Fibroblast of skin of right quadriceps (primary cell): ENCODE data around the gene CYTH4.

Experiments used
- DNase-seq: peaks from one replicate; pipeline ENCODE4 v3.0.0-alpha.2; 2013

The CYTH4 gene

GRCh38 chr22:37292641-37293040, 10.3 kb downstream of the CYTH4 start:
- DNase-seq, result no peak

- DNase-seq, result no peak
These were observed 10.9 kb downstream of the CYTH4 start for GRCh38 chr22:37293172-37293571.

DNA sequence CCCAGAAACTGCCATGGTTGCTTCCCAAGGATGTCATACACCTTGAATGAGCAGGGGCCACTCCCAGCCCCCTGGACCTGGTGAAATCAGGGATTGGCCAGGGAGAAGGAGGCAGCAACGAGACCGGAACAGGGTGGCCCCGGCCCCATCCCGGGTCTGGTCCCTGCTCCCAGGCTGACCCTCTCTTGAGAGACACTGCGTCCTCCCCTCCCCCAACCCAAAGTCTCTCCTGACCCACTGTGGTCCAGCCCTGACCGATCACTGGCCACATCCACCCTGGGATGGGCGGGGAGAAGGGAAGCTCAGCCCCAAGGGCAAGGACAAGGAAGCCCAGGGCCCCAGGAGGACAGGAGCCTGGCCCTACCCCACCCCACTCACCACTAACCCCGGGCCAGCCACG, 12.4 kb downstream of the CYTH4 start:
- no peak for DNase-seq

GRCh38 chr22:37295213-37295886, 13.0 kb downstream of the CYTH4 start:
- DNase-seq, result no peak

DNA sequence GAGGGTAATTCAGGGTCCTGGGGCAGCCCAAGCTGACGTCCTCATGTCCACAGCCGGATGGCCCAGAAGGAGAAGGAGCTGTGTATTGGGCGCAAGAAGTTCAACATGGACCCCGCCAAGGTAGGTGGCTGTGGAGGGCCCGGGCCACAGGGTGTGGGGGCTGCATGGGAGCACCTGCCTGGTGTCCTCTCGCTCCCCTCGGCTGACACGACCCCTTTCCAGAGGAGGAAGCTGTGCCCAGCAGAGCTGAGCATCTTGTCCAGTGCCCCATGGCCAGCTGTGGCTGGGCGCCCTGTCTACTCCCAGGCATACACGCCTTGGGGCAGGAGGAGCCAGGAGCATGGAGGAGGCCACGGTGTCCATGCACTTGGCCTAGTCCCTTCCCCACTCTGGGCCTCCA, 13.6 kb downstream of the CYTH4 start:
- DNase-seq, result no peak

DNA sequence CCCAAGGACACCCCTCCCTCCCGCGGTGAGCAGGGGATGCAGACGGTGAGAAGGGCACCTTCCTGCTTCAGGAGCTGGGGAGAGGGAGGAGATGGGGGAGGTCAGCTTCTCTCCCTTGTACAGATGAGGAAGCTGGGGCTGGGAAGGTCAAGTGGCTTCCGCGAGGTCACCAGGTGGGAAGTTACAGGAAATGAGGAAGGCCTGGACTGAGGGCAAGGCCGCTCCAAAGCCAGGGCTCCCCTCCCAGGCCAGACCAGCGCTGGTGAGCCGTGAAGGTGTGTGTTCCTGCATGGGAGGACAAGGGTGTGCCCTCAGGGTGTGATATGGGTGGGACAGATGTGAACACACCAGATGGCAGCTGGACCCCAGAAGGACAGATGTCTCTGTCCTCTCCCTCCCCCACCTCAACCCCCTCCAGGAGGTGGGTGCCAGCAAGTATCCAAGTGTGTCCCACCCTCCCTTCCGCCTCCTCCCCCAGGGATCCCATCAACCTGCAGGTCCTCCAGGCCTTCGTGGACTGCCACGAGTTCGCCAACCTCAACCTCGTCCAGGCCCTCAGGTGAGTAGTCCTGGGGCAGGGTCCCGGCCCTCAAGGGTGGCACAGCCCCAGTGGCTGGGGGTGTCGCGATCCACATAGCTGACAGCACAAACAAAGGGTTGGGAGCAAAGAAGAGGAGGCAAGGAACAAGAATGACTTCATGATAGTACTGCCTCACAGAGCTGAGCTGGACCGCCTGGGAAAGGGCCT, 16.6 kb downstream of the CYTH4 start:
- DNase-seq, result no peak

DNA sequence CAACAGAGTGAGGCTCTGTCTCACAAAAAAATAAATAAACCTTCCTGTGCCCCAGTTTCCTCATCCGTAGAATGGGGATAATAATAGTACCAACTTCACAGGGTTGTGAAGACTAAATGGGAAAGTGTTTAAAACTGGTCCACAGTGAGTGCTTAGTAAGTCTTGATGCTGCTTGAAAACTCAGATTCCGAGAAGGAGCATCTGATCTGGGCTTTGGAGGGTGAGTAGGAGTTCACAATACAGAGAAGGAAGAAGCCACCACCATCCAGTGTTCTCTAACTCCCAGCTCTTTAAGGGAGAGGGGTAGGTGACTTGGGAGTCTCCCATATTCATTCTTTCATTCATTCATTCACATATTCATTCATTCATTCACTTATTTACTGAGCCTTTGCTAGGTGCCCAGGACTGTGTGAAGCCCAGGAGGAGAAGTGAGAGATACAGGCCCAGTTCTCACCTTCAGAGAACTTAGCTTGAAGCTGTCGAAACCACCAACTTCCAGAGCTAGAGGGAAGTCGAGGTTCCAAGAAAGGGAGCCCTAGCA, 17.7 kb downstream of the CYTH4 start:
- DNase-seq, result no peak

- DNase-seq, result no peak
These were observed 18.3 kb downstream of the CYTH4 start for GRCh38 chr22:37300551-37301017.

DNA sequence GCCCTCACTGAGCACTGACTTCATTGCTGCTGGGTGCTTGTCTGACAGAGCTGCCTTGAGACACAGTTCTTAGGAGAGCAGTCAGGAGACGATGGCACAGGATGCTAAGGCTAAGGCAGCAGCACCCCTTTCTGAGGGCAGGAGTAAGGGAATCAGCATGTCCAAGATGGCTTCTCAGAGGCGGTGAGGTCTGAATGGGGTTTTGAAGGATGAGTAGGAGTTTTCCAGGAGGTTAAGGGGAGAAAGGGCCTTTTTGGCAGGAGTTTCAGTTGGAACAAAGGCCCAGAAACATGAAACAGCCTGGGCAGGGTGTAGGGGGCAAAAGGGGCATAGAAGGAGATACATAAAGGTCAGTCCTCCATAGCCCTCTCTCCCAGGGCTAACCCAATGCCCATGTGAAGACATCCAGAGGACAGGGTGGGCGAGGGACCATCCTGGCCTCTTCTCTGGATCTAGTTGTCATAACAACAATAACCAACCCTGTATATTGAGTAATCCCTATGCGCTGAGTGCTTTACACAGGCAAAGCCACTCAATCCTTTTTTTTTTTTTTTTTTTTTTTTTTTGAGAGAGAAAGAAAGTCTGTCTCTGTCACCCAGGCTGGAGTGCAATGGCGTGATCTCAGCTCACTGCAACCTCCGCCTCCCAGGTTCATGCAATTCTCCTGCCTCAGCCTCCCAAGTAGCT, 19.0 kb downstream of the CYTH4 start:
- DNase-seq, result no peak

- no peak for DNase-seq
These were observed 20.6 kb downstream of the CYTH4 start for GRCh38 chr22:37302674-37303555.

DNA sequence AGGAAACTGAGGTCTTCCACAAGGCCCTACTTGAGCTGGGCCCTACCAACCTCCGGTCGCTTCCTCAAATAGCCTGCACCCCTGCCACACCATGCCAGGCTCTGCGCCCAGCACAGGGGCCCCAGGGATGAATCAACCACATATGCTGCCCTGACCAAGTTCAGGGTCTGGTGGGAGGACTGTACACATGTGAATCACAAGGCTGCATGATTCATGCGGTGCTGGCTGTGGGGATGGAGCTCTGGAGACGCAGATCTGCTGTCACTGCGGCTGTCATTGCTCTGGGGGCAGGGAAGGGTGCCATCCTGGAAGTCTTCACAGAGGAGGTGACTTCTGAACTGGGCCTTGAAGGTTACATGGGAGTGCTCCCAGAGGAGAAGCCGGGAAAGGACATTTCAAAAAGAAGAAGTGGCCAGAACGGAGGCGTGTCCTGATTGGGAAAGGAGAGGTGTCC, 21.5 kb downstream of the CYTH4 start:
- DNase-seq, result peak; percentile 85

DNA sequence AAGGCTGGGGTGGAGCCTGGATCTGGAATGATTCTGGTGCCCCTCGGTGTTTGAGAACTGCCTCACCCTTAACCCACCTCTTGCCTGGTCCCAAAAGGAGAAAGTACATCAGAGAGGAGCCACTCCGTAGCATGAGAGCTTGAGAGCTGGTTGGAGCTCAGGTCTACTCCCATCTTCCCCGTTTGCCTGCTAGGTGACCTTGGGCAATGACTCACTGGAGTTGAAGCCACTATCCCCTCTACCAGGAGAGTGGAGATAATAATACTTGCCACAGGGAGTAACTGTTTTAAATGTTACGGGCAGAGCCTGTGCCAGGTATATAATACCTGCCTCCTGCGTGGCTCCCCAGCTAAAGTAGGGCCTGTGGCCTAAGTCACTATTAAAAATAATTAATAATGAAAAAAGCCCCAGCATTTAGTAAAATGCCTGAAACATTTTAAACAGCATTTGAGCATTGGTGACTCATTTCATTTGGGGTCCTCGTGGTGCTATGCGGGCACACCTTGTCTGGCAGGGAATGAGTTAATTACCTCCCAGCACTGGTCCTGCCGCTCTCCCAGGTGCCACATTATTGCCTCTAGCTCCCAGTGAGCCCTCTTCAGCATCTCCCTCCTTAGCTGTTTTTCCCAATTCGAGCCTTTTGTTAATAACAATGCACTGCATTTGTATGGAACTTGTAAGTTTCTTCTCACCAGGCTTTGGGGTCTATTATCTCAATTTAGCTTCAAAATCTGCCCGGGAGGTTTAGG, 22.5 kb downstream of the CYTH4 start:
- DNase-seq, result peak; percentile 44

DNA sequence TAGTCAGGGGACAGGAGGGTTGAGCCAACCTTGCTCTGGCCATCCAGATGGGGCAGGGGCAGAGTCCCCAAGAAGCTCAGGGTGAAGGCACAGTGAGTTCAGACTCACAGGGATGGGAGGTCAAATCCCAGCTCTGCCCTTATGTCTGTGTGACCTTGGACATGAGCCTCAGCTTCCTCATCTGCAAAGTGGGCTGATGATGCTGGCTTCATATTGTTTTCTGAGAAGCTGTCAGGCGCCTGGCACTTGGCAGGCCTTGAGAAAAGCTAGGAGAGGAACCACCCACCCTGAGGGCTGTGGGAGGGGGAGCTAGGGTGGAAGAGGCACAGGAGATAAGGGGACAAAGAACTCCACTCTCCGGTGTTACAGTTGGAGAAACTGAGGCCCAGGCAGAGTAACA, 23.6 kb downstream of the CYTH4 start:
- no peak for DNase-seq

DNA sequence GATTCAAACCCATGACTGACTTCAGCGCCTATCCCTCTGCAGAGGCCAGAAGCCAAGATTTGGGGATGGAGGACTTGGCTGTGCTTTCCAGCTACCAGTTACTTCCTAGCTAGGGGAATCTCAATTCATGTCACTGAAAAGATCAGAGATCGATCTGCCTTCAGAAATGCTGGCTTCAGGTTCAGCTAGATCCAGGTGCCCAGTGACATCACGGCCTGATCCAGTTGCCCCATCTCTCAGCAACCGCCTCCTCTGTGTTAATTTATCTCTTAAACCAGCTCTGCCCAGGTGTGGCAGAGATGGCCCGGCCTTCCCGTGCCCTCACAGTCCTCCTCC, 24.2 kb downstream of the CYTH4 start:
- no peak for DNase-seq

GRCh38 chr22:37308385-37309200, 26.3 kb downstream of the CYTH4 start:
- DNase-seq, result no peak

GRCh38 chr22:37309211-37310074, 27.1 kb downstream of the CYTH4 start:
- no peak for DNase-seq

DNA sequence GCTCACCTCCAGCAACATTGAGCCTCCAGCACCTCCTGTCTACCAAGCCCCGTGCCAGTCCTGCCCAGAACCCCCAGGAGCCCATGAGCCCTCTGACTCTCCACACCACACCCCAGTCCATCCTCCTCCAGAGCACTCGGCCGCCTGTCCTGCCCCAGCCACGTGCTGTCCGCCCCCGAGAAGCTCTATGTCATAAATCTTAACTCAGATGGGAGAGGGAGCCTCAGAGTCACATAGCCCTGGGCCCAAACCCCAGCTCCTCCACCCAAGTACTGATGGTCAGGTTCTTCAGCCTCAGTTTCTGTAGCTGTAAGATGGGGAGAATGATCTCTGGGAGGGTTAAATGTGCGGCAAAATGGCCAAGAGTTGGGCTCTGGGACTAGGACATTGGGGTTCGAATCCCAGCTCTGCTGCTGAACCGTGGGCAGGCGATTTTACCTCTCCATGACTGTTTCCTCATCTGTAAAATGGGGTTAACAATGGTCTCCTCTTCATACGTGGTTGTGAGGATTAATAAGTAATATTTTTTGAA, 27.8 kb downstream of the CYTH4 start:
- DNase-seq, result no peak

GRCh38 chr22:37310815-37311595, 28.7 kb downstream of the CYTH4 start:
- DNase-seq, result no peak

DNA sequence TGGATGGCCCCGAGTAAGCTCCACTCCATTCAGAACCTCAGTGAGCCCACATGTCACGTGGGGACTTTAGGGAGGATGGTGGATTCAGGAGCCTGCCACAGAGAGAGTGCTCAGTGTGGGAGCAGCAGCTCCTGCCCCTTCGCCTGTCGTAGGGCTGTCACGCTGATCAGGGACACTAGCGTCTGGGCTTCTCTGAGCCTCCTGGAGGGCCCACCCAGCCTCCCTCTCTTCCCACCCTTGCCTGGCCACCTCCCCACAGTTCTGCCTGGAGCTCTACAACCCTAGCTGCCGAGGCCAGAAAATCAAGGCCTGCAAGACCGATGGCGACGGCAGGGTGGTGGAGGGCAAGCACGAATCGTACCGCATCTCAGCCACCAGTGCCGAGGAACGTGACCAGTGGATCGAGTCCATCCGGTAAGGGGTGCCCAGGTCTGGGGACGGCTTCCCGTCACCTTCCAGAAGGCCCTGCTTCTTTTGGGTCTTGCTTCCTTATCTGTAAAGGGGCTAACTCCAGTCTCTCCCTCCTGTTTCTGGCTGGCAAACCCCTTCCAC, 29.5 kb downstream of the CYTH4 start:
- no peak for DNase-seq
